HG02870 (cell line): ENCODE measurements around the gene GATM.
"Not testable (repeated sequence)": the region's sequence is repeated elsewhere in the genome, so short reads cannot be mapped to it uniquely, and the experiment has no call there.

Experiments
- ATAC-seq: cut with Tn5 transposase; IDR thresholded peaks from one replicate; pipeline ENCODE4 v1.9.1; 2021; ENCODE audit warnings: mild to moderate bottlenecking, moderate library complexity; ENCODE audit not compliant: unreplicated experiment

Gene GATM

GRCh38 chr15:45391746-45392583 is 13.6 kb upstream of the GATM start:
- peak; percentile 95 for ATAC-seq

GRCh38 chr15:45389351-45389750 is 11.0 kb upstream of the GATM start:
- ATAC-seq = no peak

- no peak for ATAC-seq
Observed at GRCh38 chr15:45387380-45388007, 9.2 kb upstream of the GATM start.

- no peak for ATAC-seq
Observed at GRCh38 chr15:45386974-45387373, 8.6 kb upstream of the GATM start.

GRCh38 chr15:45386420-45386819 is 8.1 kb upstream of the GATM start:
- ATAC-seq = no peak

GRCh38 chr15:45385590-45385989 is 7.2 kb upstream of the GATM start:
- no peak for ATAC-seq

GRCh38 chr15:45384700-45385099 is 6.4 kb upstream of the GATM start:
- no peak for ATAC-seq

GRCh38 chr15:45378913-45379262 is 544 bp upstream of the GATM start:
- no peak for ATAC-seq

GRCh38 chr15:45377609-45378148 is 665 bp downstream of the GATM start:
- ATAC-seq = peak; percentile 16

GRCh38 chr15:45376967-45377608 is 1.3 kb downstream of the GATM start:
- no peak for ATAC-seq

GRCh38 chr15:45376300-45376928 is 1.9 kb downstream of the GATM start:
- no peak for ATAC-seq

GRCh38 chr15:45375836-45376235 is 2.5 kb downstream of the GATM start:
- ATAC-seq = no peak

GRCh38 chr15:45373976-45374375 is 4.4 kb downstream of the GATM start:
- no peak for ATAC-seq

GRCh38 chr15:45372041-45372995 is 6.0 kb downstream of the GATM start:
- no peak for ATAC-seq

- no peak for ATAC-seq
Observed at GRCh38 chr15:45371546-45371945, 6.8 kb downstream of the GATM start.

- ATAC-seq = not testable (repeated sequence)
Observed at GRCh38 chr15:45370042-45370441, 8.3 kb downstream of the GATM start.

- ATAC-seq = not testable (repeated sequence)
Observed at GRCh38 chr15:45367222-45367621, 11.1 kb downstream of the GATM start.

GRCh38 chr15:45364271-45364670 is 14.1 kb downstream of the GATM start:
- no peak for ATAC-seq

- no peak for ATAC-seq
Observed at GRCh38 chr15:45363801-45364200, 14.5 kb downstream of the GATM start.

GRCh38 chr15:45363334-45363733 is 15.0 kb downstream of the GATM start:
- ATAC-seq = no peak
